HEK293T (cell line): ENCODE measurements around the gene C1orf56.

Experiments
- ARNT ChIP-seq: fragments of 450-650 bp; IDR thresholded peaks from 2 replicates; pipeline ENCODE4 v1.6.1; 2017; ENCODE audit warnings: mild to moderate bottlenecking
- BHLHE40 ChIP-seq: fragments of 450-650 bp; IDR thresholded peaks from 2 replicates; pipeline ENCODE4 v1.6.1; 2016; ENCODE audit warnings: mild to moderate bottlenecking, moderate library complexity, borderline replicate concordance
- CTBP1 ChIP-seq: fragments of 450-650 bp; IDR thresholded peaks from 2 replicates; pipeline ENCODE4 v1.6.1; 2016; ENCODE audit warnings: borderline replicate concordance
- FOXK2 ChIP-seq: fragments of 450-650 bp; IDR thresholded peaks from 2 replicates; pipeline ENCODE4 v1.6.1; 2016; ENCODE audit warnings: mild to moderate bottlenecking

DNA sequence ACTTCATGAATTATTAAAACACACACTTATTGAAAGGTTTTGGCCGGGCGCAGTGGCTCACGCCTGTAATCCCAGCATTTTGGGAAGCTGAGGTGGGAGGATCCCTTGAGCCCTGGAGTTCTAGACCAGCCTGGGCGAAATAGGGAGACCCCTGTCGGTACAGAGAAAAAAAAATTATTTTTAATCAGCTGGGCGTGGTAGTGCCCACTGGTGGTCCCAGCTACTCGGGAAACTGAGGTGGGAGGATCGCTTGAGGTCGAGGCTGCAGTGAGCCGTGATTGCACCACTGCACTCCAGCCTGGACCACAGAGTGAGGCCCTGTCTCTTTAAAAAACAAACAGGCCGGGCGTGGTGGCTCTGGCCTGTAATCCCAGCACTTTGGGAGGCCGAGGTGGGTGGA lies 24.7 kb downstream of the C1orf56 start:
- TF ChIP-seq ARNT (no peak), CTBP1 (no peak), FOXK2 (no peak), BHLHE40 (no peak)
